GM13977 (cell line): ENCODE measurements around the gene MPHOSPH9.

Experiments
- DNase-seq: peaks from one replicate; pipeline ENCODE4 v3.0.0; 2012; ENCODE audit warnings: low spot score
- CTCF ChIP-seq: IDR thresholded peaks from 2 replicates; pipeline ENCODE4 v1.5.1; 2012; ENCODE audit warnings: mild to moderate bottlenecking, control low read depth; ENCODE audit not compliant: insufficient read depth; ENCODE audit errors: extremely low read depth, missing control alignments
- in situ Hi-C: fragments of 300-500 bp; cut with MboI; formaldehyde crosslinking; loops from one replicate; pipeline ENCODE4 v1.12.0; 2022; ENCODE audit warnings: low sequenced_read_pairs, low pct_unique_long_range_greater_than_20kb, mixed read lengths, inconsistent platforms; ENCODE audit not compliant: unreplicated experiment

Gene MPHOSPH9

GRCh38 chr12:123267335-123267920 lies 34.5 kb upstream of the MPHOSPH9 start:
- in situ Hi-C loops = no loop called here
- no peak for TF ChIP-seq CTCF
- DNase-seq = no peak

DNA sequence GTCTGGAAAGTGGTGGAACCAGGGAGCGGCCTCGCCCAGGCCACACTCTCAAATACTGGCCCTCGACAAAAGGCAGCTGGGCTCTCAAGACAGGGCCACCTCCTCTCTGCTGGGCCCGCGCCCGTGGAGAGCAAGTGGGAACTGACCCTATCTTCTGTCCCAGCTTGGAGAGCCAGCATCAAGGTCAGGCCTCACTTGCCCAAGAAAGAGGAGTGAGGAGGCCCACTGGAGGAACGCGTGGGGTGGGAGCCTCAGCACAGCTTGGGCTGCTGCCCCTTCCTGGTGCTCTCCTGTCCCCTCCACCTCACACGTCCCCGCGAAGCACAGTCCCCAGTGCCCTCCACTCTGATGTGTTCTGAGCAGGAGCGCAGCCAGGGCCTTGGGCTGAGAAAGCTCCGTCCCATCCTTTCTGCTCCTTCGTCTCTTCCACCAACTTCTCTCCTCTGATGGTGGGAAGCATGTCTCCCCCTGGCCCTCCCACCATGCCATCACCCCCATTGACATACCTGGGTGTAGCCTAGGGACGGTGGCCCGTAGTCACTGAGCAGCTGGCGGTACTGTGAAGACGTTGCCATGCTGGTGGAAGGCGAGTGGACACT lies 33.8 kb upstream of the MPHOSPH9 start:
- DNase-seq = no peak
- in situ Hi-C loops = no loop called here
- no peak for TF ChIP-seq CTCF

- no peak for TF ChIP-seq CTCF
- no peak for DNase-seq
- in situ Hi-C loops = no loop called here
These were observed 33.1 kb upstream of the MPHOSPH9 start for GRCh38 chr12:123265851-123266678.

DNA sequence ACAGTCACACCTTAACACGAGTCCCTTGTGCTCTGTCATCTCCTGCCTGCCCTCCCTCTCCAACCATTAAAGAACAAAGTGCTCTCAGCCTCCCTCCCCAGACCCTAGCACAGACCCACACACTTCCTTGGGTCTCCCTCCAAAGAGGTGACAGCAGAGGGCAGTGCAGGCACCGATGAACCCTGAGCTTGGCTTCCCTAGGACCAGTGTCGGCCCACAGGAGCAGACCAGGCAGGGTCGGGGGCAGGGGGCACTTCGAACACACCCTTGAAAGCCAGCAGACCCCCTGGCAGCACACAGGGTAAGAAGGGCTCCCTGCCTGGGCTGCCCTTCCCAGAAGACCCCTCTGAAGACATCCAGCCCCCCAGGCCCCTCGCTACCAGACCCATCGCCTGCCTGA lies 31.7 kb upstream of the MPHOSPH9 start:
- peak; percentile 36 for TF ChIP-seq CTCF
- no peak for DNase-seq
- in situ Hi-C loops = no loop called here

- in situ Hi-C loops = no loop called here
- no peak for TF ChIP-seq CTCF
- no peak for DNase-seq
These were observed 30.4 kb upstream of the MPHOSPH9 start for GRCh38 chr12:123263196-123263817.

GRCh38 chr12:123261196-123261595 lies 28.3 kb upstream of the MPHOSPH9 start:
- TF ChIP-seq CTCF = no peak
- DNase-seq = no peak
- in situ Hi-C loops = no loop called here
